K562 (cell line): Measurements from ENCODE around the gene KLHL18. TPM values are rescaled to one million over a fixed set of nuclear protein-coding genes. Genes with fewer than 3 reads are reported as not detected.

Experiments
- FUS ChIP-seq: fragments of 200-400 bp; formaldehyde crosslinking; optimal IDR thresholded peaks from 2 replicates; pipeline ENCODE3; 2017; ENCODE audit warnings: low read depth, low read length
- GTF2E2 ChIP-seq: fragments of 200-800 bp; sonication (Bioruptor generic); IDR thresholded peaks from 2 replicates; pipeline ENCODE4 v1.6.1; 2016; ENCODE audit warnings: missing genetic modification characterization, missing compliant biosample characterization
- KAT2B ChIP-seq: IDR thresholded peaks from one replicate; pipeline ENCODE4 v1.6.1; 2012; ENCODE audit warnings: low read depth, mild to moderate bottlenecking, control low read depth, inconsistent platforms, low read length, moderate library complexity
- KLF13 ChIP-seq: fragments of 450-650 bp; IDR thresholded peaks from 2 replicates; pipeline ENCODE4 v1.6.1; 2016; ENCODE audit warnings: missing genetic modification characterization, low read depth, mild to moderate bottlenecking, missing compliant biosample characterization, moderate library complexity, borderline replicate concordance
- LARP7 ChIP-seq: fragments of 450-650 bp; IDR thresholded peaks from 2 replicates; pipeline ENCODE4 v1.6.1; 2016
- MAFF ChIP-seq: IDR thresholded peaks from 2 replicates; pipeline ENCODE4 v1.6.1; 2012; ENCODE audit warnings: low read length, improper control_type of control experiment
- MCM5 ChIP-seq: fragments of 450-650 bp; IDR thresholded peaks from 2 replicates; pipeline ENCODE4 v1.6.1; 2016; ENCODE audit warnings: low read depth
- MED1 ChIP-seq: sonication (generic); formaldehyde crosslinking; IDR thresholded peaks from 2 replicates; pipeline ENCODE4 v1.8.1; 2023; ENCODE audit warnings: missing genetic modification reagents, borderline replicate concordance
- NFE2 ChIP-seq: IDR thresholded peaks from 2 replicates; pipeline ENCODE4 v1.6.1; 2014; ENCODE audit warnings: antibody characterized with exemption, low read depth
- RCOR1 ChIP-seq, 2 experiments: IDR thresholded peaks; 2 replicates each; pipeline ENCODE4 v1.6.1; 2012; ENCODE audit warnings: low read depth in 2 of 2, low read length in 2 of 2, borderline replicate concordance in 1 of 2, improper control_type of control experiment in 1 of 2
- SIN3A ChIP-seq, 2 experiments: fragments of 150-350 bp in 1 of 2; IDR thresholded peaks; 2 replicates each; pipeline ENCODE4 v1.6.1; 2011 to 2016; ENCODE audit warnings: borderline replicate concordance in 2 of 2, low read depth in 2 of 2, low read length in 2 of 2, mild to moderate bottlenecking in 2 of 2, moderate library complexity in 2 of 2; ENCODE audit not compliant: control insufficient read depth in 1 of 2
- TOE1 ChIP-seq, 2 experiments: fragments of 450-650 bp in 1 of 2; sonication (generic) in 1 of 2; formaldehyde crosslinking in 1 of 2; IDR thresholded peaks; 2 replicates each; pipeline versions ENCODE4 v1.7.1 to v1.8.0; 2016 to 2022; ENCODE audit warnings: borderline replicate concordance in 2 of 2, mild to moderate bottlenecking in 2 of 2, antibody characterized with exemption in 1 of 2, inconsistent platforms in 1 of 2, low read depth in 1 of 2, missing genetic modification reagents in 1 of 2, moderate library complexity in 1 of 2
- XRCC5 ChIP-seq: fragments of 200-400 bp; formaldehyde crosslinking; IDR thresholded peaks from 2 replicates; pipeline ENCODE4 v1.6.1; 2017; ENCODE audit warnings: low read depth, mild to moderate bottlenecking, low read length
- ZBTB8A ChIP-seq: fragments of 450-650 bp; IDR thresholded peaks from 2 replicates; pipeline ENCODE4 v1.6.1; 2018; ENCODE audit warnings: mild to moderate bottlenecking, moderate library complexity; ENCODE audit not compliant: partially characterized antibody
- ZNF274 ChIP-seq: IDR thresholded peaks from 2 replicates; pipeline ENCODE4 v1.6.1; 2011; ENCODE audit warnings: low read depth, mild to moderate bottlenecking, low read length, moderate library complexity, borderline replicate concordance
- ZNF586 ChIP-seq: fragments of 450-650 bp; formaldehyde crosslinking; conservative IDR thresholded peaks from 2 replicates; pipeline ENCODE4 v1.4.0; 2020; ENCODE audit warnings: mild to moderate bottlenecking, moderate library complexity
- ZNF707 ChIP-seq: fragments of 250-450 bp; sonication (Bioruptor Pico); conservative IDR thresholded peaks from 2 replicates; pipeline ENCODE4 v1.8.0; 2022; ENCODE audit warnings: inconsistent platforms, mild to moderate bottlenecking, moderate library complexity
- polyA plus RNA-seq, 8 experiments: library from polyadenylated mRNA; depleted of rRNA in 4 of 8; stranded (reverse) in 5 of 8; unstranded in 3 of 8; fragments of >200 nt; fragmentation: Nextera tagmentation in 2 of 8; fragmentation: Illumina TruSeq in 1 of 8; extraction: Ambion mirVana in 2 of 8; extraction: Trizol in 1 of 8; gene quantifications; 2 replicates each; pipeline versions ENCODE4 v1.2.1 to v1.2.3, GENCODE V29; 2011 to 2014; ENCODE audit warnings: inconsistent platforms in 1 of 8, missing spikeins in 1 of 8
- total RNA-seq, 7 experiments: library from RNA; depleted of rRNA in 6 of 7; stranded (reverse); fragments of >200 nt in 6 of 7; fragmentation: Illumina TruSeq in 2 of 7; extraction: Trizol in 2 of 7; gene quantifications; 2 replicates each; pipeline versions ENCODE4 v1.2.1 to v1.2.3, GENCODE V29; 2011 to 2021; ENCODE audit warnings: low replicate concordance in 1 of 7
- TF ChIP-seq, protein P1 (sequence below): fragments of 450-650 bp; IDR thresholded peaks from 2 replicates; pipeline ENCODE4 v1.6.1; 2017; ENCODE audit warnings: antibody characterized with exemption
- TF ChIP-seq, protein P2 (sequence below): fragments of 150-350 bp; IDR thresholded peaks from 2 replicates; pipeline ENCODE4 v1.6.1; 2014; ENCODE audit warnings: low read depth, mild to moderate bottlenecking, low read length, borderline replicate concordance
- TF ChIP-seq, protein P3 (sequence below): fragments of 250-450 bp; sonication (Bioruptor Pico); IDR thresholded peaks from 2 replicates; pipeline ENCODE4 v1.5.1; 2021; ENCODE audit warnings: mild to moderate bottlenecking

KLHL18 gene
- total and polyA plus RNA-seq, 9 of the 15 experiments (the other 6 are each of a cell fraction or from before 2014, with no cell fraction given): 26.7 to 97.5 (median 48.7) TPM

DNA sequence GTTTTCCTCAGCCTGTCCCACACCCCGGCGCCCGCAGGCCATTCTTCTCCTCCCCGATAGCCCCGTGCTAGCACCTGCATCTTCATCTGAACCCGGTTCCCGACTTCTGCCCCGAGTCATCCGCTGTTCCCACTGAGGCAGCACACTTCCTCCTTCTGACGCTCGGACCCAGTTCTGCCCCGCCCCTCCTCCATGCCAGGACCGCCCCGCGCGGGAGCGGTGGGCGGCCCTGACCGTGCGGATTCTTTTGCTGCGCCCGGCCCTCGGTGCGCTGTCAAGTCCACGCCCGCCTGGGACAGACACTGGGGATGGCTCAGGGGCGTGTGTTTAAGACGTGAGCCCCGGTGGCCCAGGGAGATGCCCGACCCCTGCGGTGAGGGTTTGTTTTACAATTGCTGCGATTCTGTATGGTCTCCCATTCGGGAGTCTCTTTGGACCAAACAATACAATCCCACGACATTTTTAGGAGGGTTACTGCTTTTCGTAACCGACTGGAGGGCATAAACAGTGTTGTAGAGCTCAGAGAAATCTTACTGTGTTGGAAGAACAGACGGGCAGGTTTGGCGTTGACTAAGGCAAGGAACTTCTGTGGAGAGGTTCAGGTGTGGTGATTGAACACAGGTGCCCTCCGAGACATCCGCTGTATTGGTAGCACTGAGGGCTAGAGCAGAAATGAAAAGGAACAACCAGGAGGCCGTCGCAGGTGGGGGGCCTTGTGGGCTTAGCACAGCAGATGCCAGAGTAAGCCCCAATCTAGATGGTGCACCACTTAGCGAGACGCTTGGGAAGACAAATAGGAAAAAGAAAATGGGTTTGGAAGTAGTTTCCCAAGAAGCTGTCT is 98.8 kb downstream of the KLHL18 start (continued):
- TF ChIP-seq ZNF586 (CRISPR knock-in tag): no peak
- TF ChIP-seq, protein P1, sequence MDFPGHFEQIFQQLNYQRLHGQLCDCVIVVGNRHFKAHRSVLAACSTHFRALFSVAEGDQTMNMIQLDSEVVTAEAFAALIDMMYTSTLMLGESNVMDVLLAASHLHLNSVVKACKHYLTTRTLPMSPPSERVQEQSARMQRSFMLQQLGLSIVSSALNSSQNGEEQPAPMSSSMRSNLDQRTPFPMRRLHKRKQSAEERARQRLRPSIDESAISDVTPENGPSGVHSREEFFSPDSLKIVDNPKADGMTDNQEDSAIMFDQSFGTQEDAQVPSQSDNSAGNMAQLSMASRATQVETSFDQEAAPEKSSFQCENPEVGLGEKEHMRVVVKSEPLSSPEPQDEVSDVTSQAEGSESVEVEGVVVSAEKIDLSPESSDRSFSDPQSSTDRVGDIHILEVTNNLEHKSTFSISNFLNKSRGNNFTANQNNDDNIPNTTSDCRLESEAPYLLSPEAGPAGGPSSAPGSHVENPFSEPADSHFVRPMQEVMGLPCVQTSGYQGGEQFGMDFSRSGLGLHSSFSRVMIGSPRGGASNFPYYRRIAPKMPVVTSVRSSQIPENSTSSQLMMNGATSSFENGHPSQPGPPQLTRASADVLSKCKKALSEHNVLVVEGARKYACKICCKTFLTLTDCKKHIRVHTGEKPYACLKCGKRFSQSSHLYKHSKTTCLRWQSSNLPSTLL: no peak
- TF ChIP-seq TOE1 (IDR thresholded peaks at IDR 0.05; ENCODE audit: borderline replicate concordance): no peak
- no peak for TF ChIP-seq TOE1 (CRISPR knock-in tag; IDR thresholded peaks at IDR 0.05; ENCODE audit: borderline replicate concordance, low read depth)
- no peak for TF ChIP-seq MED1
- TF ChIP-seq FUS: no peak
- TF ChIP-seq KAT2B: no peak
- TF ChIP-seq LARP7: no peak
- no peak for TF ChIP-seq NFE2
- no peak for TF ChIP-seq MCM5
- TF ChIP-seq, protein P2, sequence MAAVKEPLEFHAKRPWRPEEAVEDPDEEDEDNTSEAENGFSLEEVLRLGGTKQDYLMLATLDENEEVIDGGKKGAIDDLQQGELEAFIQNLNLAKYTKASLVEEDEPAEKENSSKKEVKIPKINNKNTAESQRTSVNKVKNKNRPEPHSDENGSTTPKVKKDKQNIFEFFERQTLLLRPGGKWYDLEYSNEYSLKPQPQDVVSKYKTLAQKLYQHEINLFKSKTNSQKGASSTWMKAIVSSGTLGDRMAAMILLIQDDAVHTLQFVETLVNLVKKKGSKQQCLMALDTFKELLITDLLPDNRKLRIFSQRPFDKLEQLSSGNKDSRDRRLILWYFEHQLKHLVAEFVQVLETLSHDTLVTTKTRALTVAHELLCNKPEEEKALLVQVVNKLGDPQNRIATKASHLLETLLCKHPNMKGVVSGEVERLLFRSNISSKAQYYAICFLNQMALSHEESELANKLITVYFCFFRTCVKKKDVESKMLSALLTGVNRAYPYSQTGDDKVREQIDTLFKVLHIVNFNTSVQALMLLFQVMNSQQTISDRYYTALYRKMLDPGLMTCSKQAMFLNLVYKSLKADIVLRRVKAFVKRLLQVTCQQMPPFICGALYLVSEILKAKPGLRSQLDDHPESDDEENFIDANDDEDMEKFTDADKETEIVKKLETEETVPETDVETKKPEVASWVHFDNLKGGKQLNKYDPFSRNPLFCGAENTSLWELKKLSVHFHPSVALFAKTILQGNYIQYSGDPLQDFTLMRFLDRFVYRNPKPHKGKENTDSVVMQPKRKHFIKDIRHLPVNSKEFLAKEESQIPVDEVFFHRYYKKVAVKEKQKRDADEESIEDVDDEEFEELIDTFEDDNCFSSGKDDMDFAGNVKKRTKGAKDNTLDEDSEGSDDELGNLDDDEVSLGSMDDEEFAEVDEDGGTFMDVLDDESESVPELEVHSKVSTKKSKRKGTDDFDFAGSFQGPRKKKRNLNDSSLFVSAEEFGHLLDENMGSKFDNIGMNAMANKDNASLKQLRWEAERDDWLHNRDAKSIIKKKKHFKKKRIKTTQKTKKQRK: no peak
- TF ChIP-seq, protein P3, sequence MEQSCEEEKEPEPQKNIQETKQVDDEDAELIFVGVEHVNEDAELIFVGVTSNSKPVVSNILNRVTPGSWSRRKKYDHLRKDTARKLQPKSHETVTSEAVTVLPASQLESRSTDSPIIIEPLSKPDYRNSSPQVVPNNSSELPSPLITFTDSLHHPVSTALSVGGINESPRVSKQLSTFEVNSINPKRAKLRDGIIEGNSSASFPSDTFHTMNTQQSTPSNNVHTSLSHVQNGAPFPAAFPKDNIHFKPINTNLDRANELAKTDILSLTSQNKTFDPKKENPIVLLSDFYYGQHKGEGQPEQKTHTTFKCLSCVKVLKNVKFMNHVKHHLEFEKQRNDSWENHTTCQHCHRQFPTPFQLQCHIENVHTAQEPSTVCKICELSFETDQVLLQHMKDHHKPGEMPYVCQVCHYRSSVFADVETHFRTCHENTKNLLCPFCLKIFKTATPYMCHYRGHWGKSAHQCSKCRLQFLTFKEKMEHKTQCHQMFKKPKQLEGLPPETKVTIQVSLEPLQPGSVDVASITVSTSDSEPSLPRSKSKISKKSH (CRISPR knock-in tag): no peak
- TF ChIP-seq ZNF274: no peak
- TF ChIP-seq XRCC5: no peak
- TF ChIP-seq ZNF707 (CRISPR knock-in tag): no peak
- TF ChIP-seq SIN3A (IDR thresholded peaks at IDR 0.05; ENCODE audit: borderline replicate concordance in 2 of 2, control insufficient read depth in 1 of 2, low read depth in 2 of 2, low read length in 2 of 2): peak; percentile 79 to 82; a peak in 2 of 4 replicates
- no peak for TF ChIP-seq ZBTB8A
- no peak for TF ChIP-seq KLF13
- no peak for TF ChIP-seq MAFF
- no peak for TF ChIP-seq GTF2E2
- 0 out of 4 replicates have a peak, but pooled peaks of 1 of the 2 experiments have one; percentile 3 for TF ChIP-seq RCOR1 (IDR thresholded peaks at IDR 0.05; ENCODE audit: borderline replicate concordance in 1 of 2, low read depth in 2 of 2, low read length in 2 of 2)
